K562 (cell line): ENCODE measurements around the gene KAZN.

Experiments used
- HNRNPH1 ChIP-seq: fragments of 200-400 bp; formaldehyde crosslinking; optimal IDR thresholded peaks from 2 replicates; pipeline ENCODE3; 2017; ENCODE audit warnings: low read depth, mild to moderate bottlenecking, low read length, moderate library complexity
- NFE2L1 ChIP-seq: fragments of 450-650 bp; IDR thresholded peaks from 2 replicates; pipeline ENCODE4 v1.6.1; 2016; ENCODE audit warnings: missing genetic modification characterization, low read depth, mild to moderate bottlenecking, missing compliant biosample characterization, moderate library complexity, borderline replicate concordance
- NFIC ChIP-seq: fragments of 450-650 bp; IDR thresholded peaks from 2 replicates; pipeline ENCODE4 v1.6.1; 2017; ENCODE audit warnings: mild to moderate bottlenecking, inconsistent platforms
- POU5F1 ChIP-seq: fragments of 150-350 bp; IDR thresholded peaks from 2 replicates; pipeline ENCODE4 v1.6.1; 2014; ENCODE audit warnings: borderline replicate concordance, low read length, low read depth, mild to moderate bottlenecking; ENCODE audit not compliant: partially characterized antibody
- PPARD ChIP-seq: fragments of 250-450 bp; sonication (Bioruptor Pico); IDR thresholded peaks from 2 replicates; pipeline ENCODE4 v1.8.0; 2022; ENCODE audit warnings: inconsistent platforms, mild to moderate bottlenecking, moderate library complexity
- RBM22 ChIP-seq: fragments of 200-400 bp; formaldehyde crosslinking; IDR thresholded peaks from 2 replicates; pipeline ENCODE4 v1.6.1; 2018; ENCODE audit warnings: low read length, low read depth; ENCODE audit not compliant: poor library complexity, severe bottlenecking
- SMARCE1 ChIP-seq: fragments of 450-650 bp; IDR thresholded peaks from 2 replicates; pipeline ENCODE4 v1.7.1; 2016; ENCODE audit warnings: mild to moderate bottlenecking
- ZNF175 ChIP-seq: fragments of 200-800 bp; sonication (Bioruptor generic); IDR thresholded peaks from 2 replicates; pipeline ENCODE4 v1.6.1; 2016; ENCODE audit warnings: low read depth, mild to moderate bottlenecking, missing genetic modification characterization, missing compliant biosample characterization
- ZNF561 ChIP-seq: fragments of 450-650 bp; formaldehyde crosslinking; conservative IDR thresholded peaks from 2 replicates; pipeline ENCODE4 v1.4.0; 2020; ENCODE audit warnings: mild to moderate bottlenecking, moderate library complexity
- TF ChIP-seq, protein P1 (sequence below): sonication (generic); formaldehyde crosslinking; IDR thresholded peaks from 2 replicates; pipeline ENCODE4 v1.4.0; 2020; ENCODE audit warnings: mild to moderate bottlenecking, missing genetic modification reagents

- TF ChIP-seq NFIC (no peak), POU5F1 (no peak), SMARCE1 (no peak), ZNF175 (no peak), NFE2L1 (tag) (no peak), ZNF561 (no peak), PPARD (CRISPR knock-in tag) (no peak), RBM22 (no peak), HNRNPH1 (no peak)
- TF ChIP-seq, protein P1, sequence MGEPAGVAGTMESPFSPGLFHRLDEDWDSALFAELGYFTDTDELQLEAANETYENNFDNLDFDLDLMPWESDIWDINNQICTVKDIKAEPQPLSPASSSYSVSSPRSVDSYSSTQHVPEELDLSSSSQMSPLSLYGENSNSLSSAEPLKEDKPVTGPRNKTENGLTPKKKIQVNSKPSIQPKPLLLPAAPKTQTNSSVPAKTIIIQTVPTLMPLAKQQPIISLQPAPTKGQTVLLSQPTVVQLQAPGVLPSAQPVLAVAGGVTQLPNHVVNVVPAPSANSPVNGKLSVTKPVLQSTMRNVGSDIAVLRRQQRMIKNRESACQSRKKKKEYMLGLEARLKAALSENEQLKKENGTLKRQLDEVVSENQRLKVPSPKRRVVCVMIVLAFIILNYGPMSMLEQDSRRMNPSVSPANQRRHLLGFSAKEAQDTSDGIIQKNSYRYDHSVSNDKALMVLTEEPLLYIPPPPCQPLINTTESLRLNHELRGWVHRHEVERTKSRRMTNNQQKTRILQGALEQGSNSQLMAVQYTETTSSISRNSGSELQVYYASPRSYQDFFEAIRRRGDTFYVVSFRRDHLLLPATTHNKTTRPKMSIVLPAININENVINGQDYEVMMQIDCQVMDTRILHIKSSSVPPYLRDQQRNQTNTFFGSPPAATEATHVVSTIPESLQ (CRISPR knock-in tag): no peak
These were observed 107.3 kb downstream of the KAZN start for GRCh38 chr1:14705824-14706223.
